Activated CD4-positive, alpha-beta T cell treated with anti-CD3 and anti-CD28 coated beads, Interleukin-2, amount 50 U/mL, for 4 hours (primary cell): ENCODE measurements around the gene PRDM16.

Source experiments
- DNase-seq, 2 experiments: peaks; one replicate each; pipeline ENCODE4 v3.0.0-alpha.2; 2020

Gene PRDM16

GRCh38 chr1:3070644-3071564 is 1.9 kb downstream of the PRDM16 start:
- no peak for DNase-seq

- DNase-seq, result no peak
Observed at GRCh38 chr1:3071565-3072390, 2.8 kb downstream of the PRDM16 start.

- DNase-seq, result no peak
Observed at GRCh38 chr1:3072391-3073185, 3.6 kb downstream of the PRDM16 start.

- no peak for DNase-seq
Observed at GRCh38 chr1:3073186-3073488, 4.1 kb downstream of the PRDM16 start.

- DNase-seq, result no peak
Observed at GRCh38 chr1:3073489-3074296, 4.7 kb downstream of the PRDM16 start.

- DNase-seq, result no peak
Observed at GRCh38 chr1:3074297-3074741, 5.3 kb downstream of the PRDM16 start.

- no peak for DNase-seq
Observed at GRCh38 chr1:3074800-3075199, 5.8 kb downstream of the PRDM16 start.

- DNase-seq, result no peak
Observed at GRCh38 chr1:3075666-3076362, 6.8 kb downstream of the PRDM16 start.

GRCh38 chr1:3076363-3076740 is 7.3 kb downstream of the PRDM16 start:
- DNase-seq, result no peak

GRCh38 chr1:3077081-3077480 is 8.1 kb downstream of the PRDM16 start:
- no peak for DNase-seq

- no peak for DNase-seq
Observed at GRCh38 chr1:3077561-3077960, 8.6 kb downstream of the PRDM16 start.

GRCh38 chr1:3078430-3078861 is 9.4 kb downstream of the PRDM16 start:
- no peak for DNase-seq

- no peak for DNase-seq
Observed at GRCh38 chr1:3078871-3079270, 9.9 kb downstream of the PRDM16 start.

- DNase-seq, result no peak
Observed at GRCh38 chr1:3079381-3080052, 10.5 kb downstream of the PRDM16 start.

- DNase-seq, result no peak
Observed at GRCh38 chr1:3080053-3080955, 11.3 kb downstream of the PRDM16 start.

- DNase-seq, result no peak
Observed at GRCh38 chr1:3081171-3081683, 12.2 kb downstream of the PRDM16 start.

GRCh38 chr1:3082051-3082450 is 13.0 kb downstream of the PRDM16 start:
- no peak for DNase-seq

GRCh38 chr1:3082571-3083516 is 13.8 kb downstream of the PRDM16 start:
- no peak for DNase-seq
